Occipital lobe (tissue), 2 donors: ENCODE results near the gene PRMT5. TPM values are rescaled to one million over a fixed set of nuclear protein-coding genes. Genes with fewer than 3 reads are reported as not detected.
"Not testable (repeated sequence)": the region's sequence is repeated elsewhere in the genome, so short reads cannot be mapped to it uniquely, and the experiment has no call there.

Experiments
- DNase-seq: peaks from one replicate; lab custom pipeline; 2025; lab: John Stamatoyannopoulos, UW
- total RNA-seq: library from RNA; depleted of rRNA; stranded (reverse); fragments of >200 nt; gene quantifications from one replicate; pipeline ENCODE4 v1.2.3, GENCODE V29; 2014

Gene PRMT5
- total RNA-seq, 1 donor from 2014 or later, result 39.8 TPM

GRCh38 chr14:22935156-22935555 lies 6.0 kb upstream of the PRMT5 start:
- no peak for DNase-seq

GRCh38 chr14:22932146-22932545 lies 3.0 kb upstream of the PRMT5 start:
- no peak for DNase-seq

GRCh38 chr14:22929961-22930364 lies 787 bp upstream of the PRMT5 start:
- DNase-seq, result no peak

- no peak for DNase-seq
Measured at GRCh38 chr14:22928237-22929103, 706 bp downstream of the PRMT5 start.

- no peak for DNase-seq
Measured at GRCh38 chr14:22926316-22926715, 2.9 kb downstream of the PRMT5 start.

GRCh38 chr14:22925513-22925912 lies 3.7 kb downstream of the PRMT5 start:
- no peak for DNase-seq

GRCh38 chr14:22923746-22924145 lies 5.4 kb downstream of the PRMT5 start:
- DNase-seq, result no peak

GRCh38 chr14:22922294-22922693 lies 6.9 kb downstream of the PRMT5 start:
- no peak for DNase-seq

GRCh38 chr14:22920697-22921096 lies 8.5 kb downstream of the PRMT5 start:
- no peak for DNase-seq

GRCh38 chr14:22919601-22919921 lies 9.6 kb downstream of the PRMT5 start:
- no peak for DNase-seq

- DNase-seq, result peak; percentile 99
Measured at GRCh38 chr14:22918804-22919600, 10.2 kb downstream of the PRMT5 start, which contains the start of gene RBM23. RBM23 (minus strand) TSS chr14:22919149.

- DNase-seq, result no peak
Measured at GRCh38 chr14:22915886-22916521, 13.2 kb downstream of the PRMT5 start.

GRCh38 chr14:22914836-22915235 lies 14.3 kb downstream of the PRMT5 start:
- not testable (repeated sequence) for DNase-seq

GRCh38 chr14:22910916-22911315 lies 18.3 kb downstream of the PRMT5 start:
- no peak for DNase-seq

GRCh38 chr14:22908601-22909000 lies 20.6 kb downstream of the PRMT5 start:
- DNase-seq, result no peak

- DNase-seq, result no peak
Measured at GRCh38 chr14:22907429-22907828, 21.7 kb downstream of the PRMT5 start.

- DNase-seq, result no peak
Measured at GRCh38 chr14:22906073-22906472, 23.1 kb downstream of the PRMT5 start.

- DNase-seq, result no peak
Measured at GRCh38 chr14:22905627-22906026, 23.5 kb downstream of the PRMT5 start.

- DNase-seq, result no peak
Measured at GRCh38 chr14:22903742-22904087, 25.5 kb downstream of the PRMT5 start.

GRCh38 chr14:22901799-22902198 lies 27.4 kb downstream of the PRMT5 start:
- DNase-seq, result no peak

- DNase-seq, result no peak
Measured at GRCh38 chr14:22900081-22900799, 28.9 kb downstream of the PRMT5 start.
